ENCODE results near the gene TOB1. TPM values are rescaled to one million over a fixed set of nuclear protein-coding genes. Genes with fewer than 3 reads are reported as not detected.
A peak's percentile ranks its signal among the peaks of the same experiment; 100 is the strongest.

The TOB1 gene
- total and polyA plus RNA-seq, 8 donors, result 30.1 to 346 (median 80.0) TPM

DNA sequence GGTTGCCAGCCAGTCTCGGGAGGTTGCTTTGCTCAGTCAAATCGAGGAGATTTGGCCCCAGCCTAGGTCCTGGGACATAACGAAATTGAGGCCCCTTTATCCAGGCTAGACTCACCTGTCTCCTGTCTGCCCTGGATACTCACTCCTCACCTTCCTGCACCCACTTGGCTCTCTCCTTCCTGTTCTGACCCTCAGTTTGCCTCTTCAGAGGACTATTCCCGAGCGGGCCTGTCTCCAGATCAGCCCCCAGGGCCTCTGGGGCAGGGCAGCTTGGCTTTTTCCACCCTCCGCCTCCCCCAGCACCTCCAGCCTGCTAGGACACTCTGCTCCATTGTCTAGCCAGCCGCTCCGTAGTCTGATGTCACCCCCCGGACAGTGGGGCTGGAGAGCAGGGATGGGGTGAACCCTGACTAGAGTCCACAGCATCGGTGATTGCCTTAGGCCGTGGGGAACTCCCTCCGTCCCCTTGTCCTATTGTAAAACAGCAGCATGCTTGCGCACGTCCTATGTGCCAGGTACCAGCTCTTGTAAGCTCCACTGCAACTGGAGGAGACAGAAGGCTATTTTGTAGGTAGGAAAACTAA lies 21.9 kb downstream of the TOB1 start:
- Histone ChIP-seq H3K9me3 (no peaks in the 10 kb centered on the region), H3K27me3 (no peaks in the 10 kb centered on the region), H3K4me1 (peaks cover 0 to 3% (median 0%) of the 10 kb centered on the region in 4 donors), H3K4me3 (no peak overlapping the region), H3K36me3 (no peaks in the 10 kb centered on the region), H3K27ac (no peak overlapping the region)
- WGBS, 5 donors, result 85 to 93% (median 91%) methylated on average over 14 of the region's 14 CpGs
- TF ChIP-seq POLR2AphosphoS5 (IDR thresholded peaks at IDR 0.05), result no peak
- TF ChIP-seq EP300 (IDR thresholded peaks at IDR 0.05), result no peak
- TF ChIP-seq, protein P1, sequence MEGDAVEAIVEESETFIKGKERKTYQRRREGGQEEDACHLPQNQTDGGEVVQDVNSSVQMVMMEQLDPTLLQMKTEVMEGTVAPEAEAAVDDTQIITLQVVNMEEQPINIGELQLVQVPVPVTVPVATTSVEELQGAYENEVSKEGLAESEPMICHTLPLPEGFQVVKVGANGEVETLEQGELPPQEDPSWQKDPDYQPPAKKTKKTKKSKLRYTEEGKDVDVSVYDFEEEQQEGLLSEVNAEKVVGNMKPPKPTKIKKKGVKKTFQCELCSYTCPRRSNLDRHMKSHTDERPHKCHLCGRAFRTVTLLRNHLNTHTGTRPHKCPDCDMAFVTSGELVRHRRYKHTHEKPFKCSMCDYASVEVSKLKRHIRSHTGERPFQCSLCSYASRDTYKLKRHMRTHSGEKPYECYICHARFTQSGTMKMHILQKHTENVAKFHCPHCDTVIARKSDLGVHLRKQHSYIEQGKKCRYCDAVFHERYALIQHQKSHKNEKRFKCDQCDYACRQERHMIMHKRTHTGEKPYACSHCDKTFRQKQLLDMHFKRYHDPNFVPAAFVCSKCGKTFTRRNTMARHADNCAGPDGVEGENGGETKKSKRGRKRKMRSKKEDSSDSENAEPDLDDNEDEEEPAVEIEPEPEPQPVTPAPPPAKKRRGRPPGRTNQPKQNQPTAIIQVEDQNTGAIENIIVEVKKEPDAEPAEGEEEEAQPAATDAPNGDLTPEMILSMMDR (IDR thresholded peaks at IDR 0.05), result no peak
- TF ChIP-seq POLR2A (IDR thresholded peaks at IDR 0.05), result no peak
- intact Hi-C loops (cut with DNase I; ENCODE audit: low total_unique reads), result loop anchor here (5.0 to 10.0 kb wide), 2 partner anchors 57 to 299 kb away; partner anchors contain the start of gene SPATA20
- DNase-seq, result no peak

DNA sequence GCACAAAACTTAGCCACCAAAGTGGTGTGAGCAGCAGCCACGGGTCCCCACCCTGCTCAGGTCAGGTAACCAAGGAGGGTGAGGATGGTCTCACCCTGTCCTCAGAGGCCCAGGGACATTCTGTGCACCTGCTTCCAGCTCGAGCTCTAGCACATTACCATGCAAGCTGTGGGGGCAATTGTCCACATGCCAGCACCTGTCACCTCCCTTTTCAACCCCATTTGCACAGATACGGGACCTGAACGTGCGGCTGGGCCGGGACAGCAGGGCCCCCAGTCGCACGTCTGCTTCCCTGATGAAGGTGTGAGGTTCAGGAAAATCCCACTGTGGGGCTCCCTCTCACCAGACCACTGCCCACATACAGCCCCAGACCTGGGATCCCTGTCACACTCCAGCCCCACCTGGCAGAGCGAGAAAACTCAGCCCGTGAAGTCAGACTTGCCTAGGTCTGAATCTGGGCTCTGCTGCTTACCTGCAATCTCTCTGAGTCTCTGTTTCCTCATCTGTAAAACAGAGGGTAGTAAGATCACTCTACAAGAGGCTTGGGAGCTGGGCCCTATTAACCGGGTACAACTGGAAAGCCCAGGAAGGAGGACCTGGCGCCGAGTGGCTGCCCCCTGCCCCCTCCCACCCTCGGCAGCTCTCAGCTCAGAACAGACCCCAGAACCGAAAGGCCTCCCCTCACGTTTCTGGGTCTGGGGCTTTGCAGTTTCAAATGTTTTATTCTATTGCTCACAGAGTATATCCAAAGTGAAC lies 22.8 kb downstream of the TOB1 start:
- no peak overlapping the region for H3K27ac ChIP-seq
- H3K4me3 ChIP-seq, result no peak overlapping the region
- TF ChIP-seq EP300 (IDR thresholded peaks at IDR 0.05) (no peak), POLR2AphosphoS5 (IDR thresholded peaks at IDR 0.05) (no peak), POLR2A (IDR thresholded peaks at IDR 0.05) (no peak)
- TF ChIP-seq, protein P1 (IDR thresholded peaks at IDR 0.05), result no peak
- no peaks in the 10 kb centered on the region for H3K36me3 ChIP-seq
- peaks cover 0 to 3% (median 0%) of the 10 kb centered on the region in 4 donors for H3K4me1 ChIP-seq
- WGBS, 5 donors, result 76 to 91% (median 87%) methylated on average over 11 to 16 of the region's 16 CpGs
- H3K27me3 ChIP-seq, result no peaks in the 10 kb centered on the region
- intact Hi-C loops (cut with DNase I; ENCODE audit: low total_unique reads), result loop anchor here (5.0 to 10.0 kb wide), 2 partner anchors 56 to 299 kb away; partner anchors contain the start of gene SPATA20
- H3K9me3 ChIP-seq, result no peaks in the 10 kb centered on the region
- no peak for DNase-seq

DNA sequence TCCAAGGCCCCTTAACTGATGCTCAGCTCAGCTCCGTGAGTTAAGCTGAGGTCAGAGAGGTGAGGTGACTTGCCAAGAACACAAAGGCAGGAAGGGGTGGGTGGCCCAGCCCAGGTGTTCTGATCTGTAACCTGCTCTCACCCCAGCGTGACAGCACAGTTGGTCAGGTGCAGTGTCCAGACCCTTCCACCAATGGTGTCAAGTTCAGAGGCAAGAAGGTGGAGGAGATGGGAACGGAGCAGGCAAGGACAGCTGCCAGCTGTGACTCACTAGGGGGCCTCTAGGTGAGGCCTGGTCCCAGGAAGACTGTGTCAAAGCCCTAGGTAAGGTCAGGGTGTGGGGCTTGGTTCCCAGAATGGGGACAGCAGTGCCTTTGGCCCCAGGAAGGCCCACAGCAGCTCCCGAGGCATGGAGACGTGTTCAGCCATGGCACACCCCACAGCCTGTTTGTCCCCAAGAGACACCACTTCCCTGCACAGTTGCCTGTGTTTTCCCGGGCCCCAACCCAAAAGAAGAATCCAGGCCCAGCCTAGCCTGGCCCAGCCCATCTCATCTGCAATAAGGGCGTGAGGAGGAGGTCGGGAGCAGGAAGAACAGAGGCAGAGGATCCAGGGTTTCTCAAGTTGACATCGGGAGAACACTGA lies 23.5 kb downstream of the TOB1 start:
- H3K4me3 ChIP-seq, result no peak overlapping the region
- 64 to 80% (median 75%) methylated on average over 8 to 9 of the region's 9 CpGs for WGBS, 5 donors
- DNase-seq, result no peak
- H3K27ac ChIP-seq, result no peak overlapping the region
- intact Hi-C loops (cut with DNase I; ENCODE audit: low total_unique reads), result loop anchor here (5.0 to 10.0 kb wide), 2 partner anchors 55 to 298 kb away; partner anchors contain the start of gene SPATA20
- TF ChIP-seq, protein P1 (IDR thresholded peaks at IDR 0.05), result no peak
- TF ChIP-seq POLR2A (IDR thresholded peaks at IDR 0.05) (no peak), EP300 (IDR thresholded peaks at IDR 0.05) (no peak), POLR2AphosphoS5 (IDR thresholded peaks at IDR 0.05) (no peak)
- no peaks in the 10 kb centered on the region for H3K36me3 ChIP-seq
- peaks cover 0 to 3% (median 0%) of the 10 kb centered on the region in 4 donors for H3K4me1 ChIP-seq
- no peaks in the 10 kb centered on the region for H3K27me3 ChIP-seq
- no peaks in the 10 kb centered on the region for H3K9me3 ChIP-seq

DNA sequence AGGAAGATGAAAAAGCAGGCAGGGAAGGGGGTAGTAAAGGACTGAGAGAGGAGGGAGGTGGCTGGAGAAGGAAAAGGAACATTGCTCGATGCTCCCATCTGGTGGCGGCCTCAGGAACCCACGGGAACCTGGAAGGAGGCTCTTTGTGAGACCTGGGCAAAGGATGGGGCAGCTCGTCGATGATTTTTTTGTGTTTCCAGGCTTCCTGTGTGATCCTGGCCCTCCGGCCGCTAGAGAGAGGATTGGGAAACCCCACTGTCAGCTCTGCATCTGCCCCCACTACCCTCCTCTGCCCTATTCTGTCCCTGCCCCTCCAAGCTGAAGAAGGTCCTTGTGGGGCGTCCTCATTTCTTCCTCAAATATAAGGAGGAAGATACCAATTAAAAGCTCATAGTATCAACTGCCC lies 24.2 kb downstream of the TOB1 start:
- TF ChIP-seq POLR2A (IDR thresholded peaks at IDR 0.05), result no peak
- TF ChIP-seq EP300 (IDR thresholded peaks at IDR 0.05), result no peak
- TF ChIP-seq, protein P1 (IDR thresholded peaks at IDR 0.05), result peak in 5 of 7 experiments; percentile 69 to 91 (median 82)
- TF ChIP-seq POLR2AphosphoS5 (IDR thresholded peaks at IDR 0.05), result peak in 1 of 3 donors; percentile 34

More for the DNA sequence above, 24.2 kb downstream of the TOB1 start:
- Histone ChIP-seq H3K9me3 (no peaks in the 10 kb centered on the region), H3K27ac (no peak overlapping the region), H3K4me1 (peaks cover 0 to 3% (median 0%) of the 10 kb centered on the region in 4 donors), H3K36me3 (no peaks in the 10 kb centered on the region), H3K27me3 (no peaks in the 10 kb centered on the region), H3K4me3 (no peak overlapping the region)
- peak; percentile 75 to 91 for DNase-seq
- intact Hi-C loops (cut with DNase I; ENCODE audit: low total_unique reads), result loop anchor here (5.0 to 10.0 kb wide), 2 partner anchors 55 to 297 kb away; partner anchors contain the start of gene SPATA20
- WGBS, 5 donors, result 13 to 19% (median 14%) methylated on average over 6 to 8 of the region's 8 CpGs

All from stomach (tissue), 9 donors.